Measurements from ENCODE around the gene TOLLIP.
"Not testable (repeated sequence)": the region's sequence is repeated elsewhere in the genome, so short reads cannot be mapped to it uniquely, and the experiment has no call there.

The TOLLIP gene

GRCh38 chr11:1254086-1254648, 55.3 kb downstream of the TOLLIP start:
- DNase-seq (ENCODE audit: low read depth, low spot score): no peak
- H3K27ac ChIP-seq: no peak overlapping the region

DNA sequence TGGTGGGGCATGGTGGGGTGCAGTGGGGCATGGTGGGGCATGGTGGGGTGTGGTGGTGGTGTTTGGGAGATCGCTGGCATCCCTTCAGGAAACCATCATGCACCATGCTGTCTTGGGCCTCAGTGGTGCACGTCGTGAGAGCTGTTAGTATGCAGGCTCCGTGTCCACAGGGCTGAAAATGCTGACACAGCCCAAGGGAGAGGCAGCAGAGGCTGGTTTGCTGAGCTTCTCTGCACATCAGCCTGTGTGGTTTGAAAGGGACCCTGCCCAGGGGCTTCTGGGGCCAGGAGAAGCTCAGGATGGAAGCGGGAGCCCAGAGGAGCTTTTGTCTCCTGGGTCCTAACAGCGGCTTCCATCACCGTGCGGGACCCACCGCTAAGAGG, 56.3 kb downstream of the TOLLIP start:
- DNase-seq (ENCODE audit: low read depth, low spot score): no peak
- H3K27ac ChIP-seq: no peak overlapping the region

GRCh38 chr11:1252371-1253102, 56.9 kb downstream of the TOLLIP start:
- DNase-seq (ENCODE audit: low read depth, low spot score): no peak
- no peak overlapping the region for H3K27ac ChIP-seq

GRCh38 chr11:1251236-1251770, 58.1 kb downstream of the TOLLIP start:
- no peak for DNase-seq (ENCODE audit: low read depth, low spot score)
- H3K27ac ChIP-seq: no peak overlapping the region

- not testable (repeated sequence) for H3K27ac ChIP-seq; DNase-seq (ENCODE audit: low read depth, low spot score)
Observed at GRCh38 chr11:1250411-1250810, 59.0 kb downstream of the TOLLIP start.

DNA sequence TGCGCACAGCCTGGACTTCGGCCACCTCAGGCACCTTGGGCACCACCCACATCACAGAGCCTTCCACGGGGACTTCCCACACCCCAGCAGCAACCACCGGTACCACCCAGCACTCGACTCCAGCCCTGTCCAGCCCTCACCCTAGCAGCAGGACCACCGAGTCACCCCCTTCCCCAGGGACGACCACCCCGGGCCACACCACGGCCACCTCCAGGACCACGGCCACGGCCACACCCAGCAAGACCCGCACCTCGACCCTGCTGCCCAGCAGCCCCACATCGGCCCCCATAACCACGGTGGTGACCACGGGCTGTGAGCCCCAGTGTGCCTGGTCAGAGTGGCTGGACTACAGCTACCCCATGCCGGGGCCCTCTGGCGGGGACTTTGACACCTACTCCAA, 60.5 kb downstream of the TOLLIP start:
- H3K27ac ChIP-seq; DNase-seq (ENCODE audit: low read depth, low spot score): not testable (repeated sequence)

GRCh38 chr11:1247026-1247425, 62.4 kb downstream of the TOLLIP start:
- H3K27ac ChIP-seq; DNase-seq (ENCODE audit: low read depth, low spot score): not testable (repeated sequence)

DNA sequence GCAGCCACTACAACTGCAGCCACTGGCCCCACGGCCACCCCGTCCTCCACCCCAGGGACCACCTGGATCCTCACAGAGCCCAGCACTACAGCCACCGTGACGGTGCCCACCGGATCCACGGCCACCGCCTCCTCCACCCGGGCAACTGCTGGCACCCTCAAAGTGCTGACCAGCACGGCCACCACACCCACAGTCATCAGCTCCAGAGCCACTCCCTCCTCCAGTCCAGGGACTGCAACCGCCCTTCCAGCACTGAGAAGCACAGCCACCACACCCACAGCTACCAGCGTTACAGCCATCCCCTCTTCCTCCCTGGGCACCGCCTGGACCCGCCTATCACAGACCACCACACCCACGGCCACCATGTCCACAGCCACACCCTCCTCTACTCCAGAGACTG, 63.1 kb downstream of the TOLLIP start:
- DNase-seq (ENCODE audit: low read depth, low spot score); H3K27ac ChIP-seq: not testable (repeated sequence)

- H3K27ac ChIP-seq; DNase-seq (ENCODE audit: low read depth, low spot score): not testable (repeated sequence)
Observed at GRCh38 chr11:1245717-1246116, 63.7 kb downstream of the TOLLIP start.

DNA sequence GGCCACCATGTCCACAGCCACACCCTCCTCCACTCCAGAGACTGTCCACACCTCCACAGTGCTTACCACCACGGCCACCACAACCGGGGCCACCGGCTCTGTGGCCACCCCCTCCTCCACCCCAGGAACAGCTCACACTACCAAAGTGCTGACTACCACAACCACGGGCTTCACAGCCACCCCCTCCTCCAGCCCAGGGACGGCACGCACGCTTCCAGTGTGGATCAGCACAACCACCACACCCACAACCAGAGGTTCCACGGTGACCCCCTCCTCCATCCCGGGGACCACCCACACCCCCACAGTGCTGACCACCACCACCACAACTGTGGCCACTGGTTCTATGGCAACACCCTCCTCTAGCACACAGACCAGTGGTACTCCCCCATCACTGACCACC, 64.9 kb downstream of the TOLLIP start:
- not testable (repeated sequence) for H3K27ac ChIP-seq; DNase-seq (ENCODE audit: low read depth, low spot score)

- not testable (repeated sequence) for H3K27ac ChIP-seq; DNase-seq (ENCODE audit: low read depth, low spot score)
Observed at GRCh38 chr11:1243521-1243920, 65.9 kb downstream of the TOLLIP start.

DNA sequence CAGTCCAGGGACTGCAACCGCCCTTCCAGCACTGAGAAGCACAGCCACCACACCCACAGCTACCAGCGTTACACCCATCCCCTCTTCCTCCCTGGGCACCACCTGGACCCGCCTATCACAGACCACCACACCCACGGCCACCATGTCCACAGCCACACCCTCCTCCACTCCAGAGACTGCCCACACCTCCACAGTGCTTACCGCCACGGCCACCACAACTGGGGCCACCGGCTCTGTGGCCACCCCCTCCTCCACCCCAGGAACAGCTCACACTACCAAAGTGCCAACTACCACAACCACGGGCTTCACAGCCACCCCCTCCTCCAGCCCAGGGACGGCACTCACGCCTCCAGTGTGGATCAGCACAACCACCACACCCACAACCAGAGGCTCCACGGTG, 66.7 kb downstream of the TOLLIP start:
- not testable (repeated sequence) for H3K27ac ChIP-seq; DNase-seq (ENCODE audit: low read depth, low spot score)

DNA sequence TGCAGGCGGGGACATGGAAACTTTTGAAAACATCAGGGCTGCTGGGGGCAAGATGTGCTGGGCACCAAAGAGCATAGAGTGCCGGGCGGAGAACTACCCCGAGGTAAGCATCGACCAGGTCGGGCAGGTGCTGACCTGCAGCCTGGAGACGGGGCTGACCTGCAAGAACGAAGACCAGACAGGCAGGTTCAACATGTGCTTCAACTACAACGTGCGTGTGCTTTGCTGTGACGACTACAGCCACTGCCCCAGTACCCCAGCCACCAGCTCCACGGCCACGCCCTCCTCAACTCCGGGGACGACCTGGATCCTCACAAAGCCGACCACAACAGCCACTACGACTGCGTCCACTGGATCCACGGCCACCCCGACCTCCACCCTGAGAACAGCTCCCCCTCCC, 67.1 kb downstream of the TOLLIP start:
- DNase-seq (ENCODE audit: low read depth, low spot score): no peak
- H3K27ac ChIP-seq: no peak overlapping the region

DNA sequence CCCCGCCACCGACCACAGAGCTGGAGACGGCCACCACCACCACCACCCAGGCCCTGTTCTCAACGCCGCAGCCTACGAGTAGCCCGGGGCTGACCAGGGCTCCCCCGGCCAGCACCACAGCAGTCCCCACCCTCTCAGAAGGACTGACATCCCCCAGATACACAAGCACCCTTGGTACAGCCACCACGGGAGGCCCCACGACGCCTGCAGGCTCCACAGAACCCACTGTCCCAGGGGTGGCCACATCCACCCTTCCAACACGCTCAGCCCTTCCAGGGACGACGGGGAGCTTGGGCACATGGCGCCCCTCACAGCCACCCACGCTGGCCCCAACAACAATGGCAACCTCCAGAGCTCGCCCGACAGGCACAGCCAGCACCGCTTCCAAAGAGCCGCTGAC, 67.7 kb downstream of the TOLLIP start:
- DNase-seq (ENCODE audit: low read depth, low spot score): no peak
- no peak overlapping the region for H3K27ac ChIP-seq

- no peak for DNase-seq (ENCODE audit: low read depth, low spot score)
- H3K27ac ChIP-seq: no peak overlapping the region
Observed at GRCh38 chr11:1240771-1241170, 68.7 kb downstream of the TOLLIP start.

DNA sequence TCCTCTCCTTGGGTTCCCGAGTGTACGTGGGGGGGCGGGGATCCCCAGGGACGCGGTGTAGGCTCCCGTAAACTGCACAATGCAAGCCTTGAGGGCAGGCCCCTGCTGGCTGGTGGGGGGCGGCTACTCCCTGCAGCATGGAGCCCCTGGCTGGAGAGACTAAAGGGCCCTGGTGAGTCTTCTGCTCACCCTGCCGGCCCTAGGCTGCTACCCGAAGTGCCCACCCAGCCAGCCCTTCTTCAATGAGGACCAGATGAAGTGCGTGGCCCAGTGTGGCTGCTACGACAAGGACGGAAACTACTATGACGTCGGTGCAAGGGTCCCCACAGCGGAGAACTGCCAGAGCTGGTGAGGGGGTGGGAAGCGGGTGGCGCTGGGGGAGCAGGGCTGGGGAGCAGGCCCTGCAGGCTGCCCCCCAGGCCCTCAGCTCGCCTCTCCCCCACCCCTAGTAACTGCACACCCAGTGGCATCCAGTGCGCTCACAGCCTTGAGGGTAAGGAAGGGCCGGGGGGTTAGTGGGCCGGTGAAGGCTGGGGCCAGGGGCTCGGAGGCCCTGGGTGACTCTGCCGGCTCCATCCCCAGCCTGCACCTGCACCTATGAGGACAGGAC, 69.7 kb downstream of the TOLLIP start:
- DNase-seq (ENCODE audit: low read depth, low spot score): no peak
- H3K27ac ChIP-seq: no peak overlapping the region

- DNase-seq (ENCODE audit: low read depth, low spot score): no peak
- no peak overlapping the region for H3K27ac ChIP-seq
Observed at GRCh38 chr11:1238767-1239595, 70.5 kb downstream of the TOLLIP start.

GRCh38 chr11:1237851-1238250, 71.6 kb downstream of the TOLLIP start:
- no peak for DNase-seq (ENCODE audit: low read depth, low spot score)
- no peak overlapping the region for H3K27ac ChIP-seq

- no peak for DNase-seq (ENCODE audit: low read depth, low spot score)
- H3K27ac ChIP-seq: no peak overlapping the region
Observed at GRCh38 chr11:1237128-1237580, 72.3 kb downstream of the TOLLIP start.

DNA sequence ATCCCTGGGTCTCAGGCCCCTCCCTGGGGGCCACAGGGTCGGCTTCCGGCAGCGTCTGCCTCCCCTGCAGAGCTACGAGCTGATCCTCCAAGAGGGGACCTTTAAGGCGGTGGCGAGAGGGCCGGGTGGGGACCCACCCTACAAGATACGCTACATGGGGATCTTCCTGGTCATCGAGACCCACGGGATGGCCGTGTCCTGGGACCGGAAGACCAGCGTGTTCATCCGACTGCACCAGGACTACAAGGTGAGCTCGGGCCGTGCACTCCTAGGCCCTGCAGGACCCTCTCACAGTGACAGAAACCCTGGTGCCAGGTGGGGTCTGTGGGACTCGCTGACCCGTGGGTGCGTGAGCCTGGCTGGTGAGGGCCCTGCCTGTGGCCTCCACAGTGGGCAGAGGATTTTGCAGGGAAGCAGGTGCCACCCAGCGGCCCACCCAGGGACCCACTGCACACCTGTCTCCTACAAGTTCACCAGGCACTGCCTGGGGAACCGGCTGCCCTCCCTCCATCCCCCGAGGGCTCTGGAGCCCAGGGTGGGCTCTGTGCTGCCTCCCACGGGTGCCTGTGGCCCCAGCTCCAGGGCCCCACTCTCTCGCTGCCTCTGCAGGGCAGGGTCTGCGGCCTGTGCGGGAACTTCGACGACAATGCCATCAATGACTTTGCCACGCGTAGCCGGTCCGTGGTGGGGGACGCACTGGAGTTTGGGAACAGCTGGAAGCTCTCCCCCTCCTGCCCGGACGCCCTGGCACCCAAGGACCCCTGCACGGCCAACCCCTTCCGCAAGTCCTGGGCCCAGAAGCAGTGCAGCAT, 72.9 kb downstream of the TOLLIP start:
- DNase-seq (ENCODE audit: low read depth, low spot score): no peak

More for the DNA sequence above, 72.9 kb downstream of the TOLLIP start:
- no peak overlapping the region for H3K27ac ChIP-seq
